Loucy (cell line): Measurements from ENCODE around the gene TPMT.

Experiments
- EZH2phosphoT487 ChIP-seq: fragments of 200-600 bp; IDR thresholded peaks from 2 replicates; pipeline ENCODE4 v1.6.1; 2018; ENCODE audit warnings: antibody characterized with exemption, mild to moderate bottlenecking, moderate library complexity, borderline replicate concordance
- TF ChIP-seq, protein P1 (sequence below): fragments of 200-600 bp; sonication (generic); conservative IDR thresholded peaks from 2 replicates; pipeline ENCODE4 v1.5.1; 2014; ENCODE audit warnings: mild to moderate bottlenecking, antibody characterized with exemption, low read length

DNA sequence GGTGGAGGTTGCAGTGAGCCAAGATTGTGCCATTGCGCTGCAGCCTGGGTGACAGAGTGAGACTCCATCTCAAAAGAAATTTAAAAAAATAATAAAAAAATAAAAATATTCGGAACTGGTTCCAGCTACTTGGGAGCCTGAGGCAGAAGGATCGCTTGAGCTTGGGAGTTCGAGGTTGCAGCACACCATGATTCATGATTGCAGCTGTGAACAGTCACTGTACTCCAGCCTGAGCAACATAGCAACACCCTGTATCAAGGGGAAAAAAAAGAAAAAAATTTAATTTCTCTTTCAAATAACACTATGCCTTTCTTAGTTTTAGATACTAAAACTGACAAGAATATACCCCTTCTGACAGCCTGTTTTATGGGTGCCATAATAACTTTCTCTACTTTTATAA is 10.9 kb upstream of the TPMT start:
- TF ChIP-seq, protein P1, sequence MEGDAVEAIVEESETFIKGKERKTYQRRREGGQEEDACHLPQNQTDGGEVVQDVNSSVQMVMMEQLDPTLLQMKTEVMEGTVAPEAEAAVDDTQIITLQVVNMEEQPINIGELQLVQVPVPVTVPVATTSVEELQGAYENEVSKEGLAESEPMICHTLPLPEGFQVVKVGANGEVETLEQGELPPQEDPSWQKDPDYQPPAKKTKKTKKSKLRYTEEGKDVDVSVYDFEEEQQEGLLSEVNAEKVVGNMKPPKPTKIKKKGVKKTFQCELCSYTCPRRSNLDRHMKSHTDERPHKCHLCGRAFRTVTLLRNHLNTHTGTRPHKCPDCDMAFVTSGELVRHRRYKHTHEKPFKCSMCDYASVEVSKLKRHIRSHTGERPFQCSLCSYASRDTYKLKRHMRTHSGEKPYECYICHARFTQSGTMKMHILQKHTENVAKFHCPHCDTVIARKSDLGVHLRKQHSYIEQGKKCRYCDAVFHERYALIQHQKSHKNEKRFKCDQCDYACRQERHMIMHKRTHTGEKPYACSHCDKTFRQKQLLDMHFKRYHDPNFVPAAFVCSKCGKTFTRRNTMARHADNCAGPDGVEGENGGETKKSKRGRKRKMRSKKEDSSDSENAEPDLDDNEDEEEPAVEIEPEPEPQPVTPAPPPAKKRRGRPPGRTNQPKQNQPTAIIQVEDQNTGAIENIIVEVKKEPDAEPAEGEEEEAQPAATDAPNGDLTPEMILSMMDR = no peak
- no peak for TF ChIP-seq EZH2phosphoT487
